Breast epithelium (tissue), 3 donors: ENCODE data around the gene FIGLA.

Experiments
- CTCF ChIP-seq, 3 donors: fragments of 450-650 bp; IDR thresholded peaks; one replicate each; pipeline ENCODE4 v1.5.1; 2016 to 2017; ENCODE audit warnings: antibody characterized with exemption in 3 of 3, mild to moderate bottlenecking in 3 of 3, moderate library complexity in 3 of 3
- POLR2A ChIP-seq: fragments of 450-650 bp; IDR thresholded peaks from one replicate; pipeline ENCODE4 v1.6.1; 2016; ENCODE audit warnings: antibody characterized with exemption, mild to moderate bottlenecking, moderate library complexity

GRCh38 chr2:70828914-70829824 lies 38.7 kb upstream of the FIGLA start:
- TF ChIP-seq CTCF (IDR thresholded peaks at IDR 0.05) (no peak), POLR2A (no peak)
